Ovary (tissue), 9 donors: Measurements from ENCODE around the gene TBXA2R. TPM values are rescaled to one million over a fixed set of nuclear protein-coding genes. Genes with fewer than 3 reads are reported as not detected.
"Not testable (repeated sequence)": the region's sequence is repeated elsewhere in the genome, so short reads cannot be mapped to it uniquely, and the experiment has no call there.

ENCODE experiments used
- DNase-seq, 5 donors: peaks; one replicate each; pipeline ENCODE4 v3.0.0-alpha.2; 2019 to 2020
- H3K27ac ChIP-seq, 2 donors: fragments of 200-600 bp; one replicate each; pipeline versions ENCODE4 v1.5.1 to v1.8.0; 2019 to 2022
- H3K27me3 ChIP-seq: fragments of 200-600 bp; one replicate; pipeline ENCODE4 v1.8.0; 2022
- H3K36me3 ChIP-seq: fragments of 200-600 bp; sonication (generic); one replicate; pipeline ENCODE4 v1.5.1; 2019
- H3K4me1 ChIP-seq: one replicate; pipeline ENCODE4 v1.8.1; 2013; ENCODE audit warnings: mild to moderate bottlenecking, moderate library complexity; ENCODE audit not compliant: insufficient read depth
- H3K4me3 ChIP-seq: fragments of 200-600 bp; sonication (generic); one replicate; pipeline ENCODE4 v1.5.1; 2017
- H3K9me3 ChIP-seq, 2 donors: fragments of 200-600 bp in 1 of 2; sonication (generic) in 1 of 2; one replicate each; pipeline versions ENCODE4 v1.5.1 to v1.8.1; 2013 to 2019; ENCODE audit warnings: mild to moderate bottlenecking in 1 of 2, moderate library complexity in 1 of 2
- CTCF ChIP-seq, 3 donors: fragments of 450-650 bp in 2 of 3; fragments of 200-600 bp in 1 of 3; IDR thresholded peaks; one replicate each; pipeline versions ENCODE4 v1.5.1 to v1.8.0; 2016 to 2022; ENCODE audit warnings: antibody characterized with exemption in 3 of 3, mild to moderate bottlenecking in 1 of 3
- EP300 ChIP-seq: sonication (generic); formaldehyde crosslinking; IDR thresholded peaks from one replicate; pipeline ENCODE4 v1.6.1; 2017; ENCODE audit warnings: antibody characterized with exemption
- POLR2A ChIP-seq: fragments of 450-650 bp; IDR thresholded peaks from one replicate; pipeline ENCODE4 v1.6.1; 2017; ENCODE audit warnings: antibody characterized with exemption, mild to moderate bottlenecking, moderate library complexity
- WGBS, 3 donors: extraction: QIAGEN DNeasy Blood & Tissue Kit in 1 of 3; methylation state at CpG; one replicate each; pipeline versions ENCODE4 v1.1.5 to v1.1.7; 2013 to 2017; 5-methylcytosine and 5-hydroxymethylcytosine counted together
- intact Hi-C, 4 donors: fragments of 100-400 bp; cut with DNase I; formaldehyde crosslinking; loops; one replicate each; pipeline versions ENCODE4 v1.11.0 to v1.15.1; 2022 to 2023
- polyA plus RNA-seq, 2 donors: library from polyadenylated mRNA; stranded (reverse); fragments of 200-250 nt in 1 of 2; fragments of 350-450 nt in 1 of 2; fragmentation: Illumina TruSeq in 1 of 2; extraction: RNeasy Lipid Tissue Mini Kit (QIAGEN cat#74804) in 1 of 2; gene quantifications; one replicate each; pipeline ENCODE4 v1.2.3, GENCODE V29; 2013 to 2014
- total RNA-seq, 7 donors: library from RNA; depleted of rRNA in 2 of 7; stranded (reverse); fragments of >200 nt in 2 of 7; fragmentation: NEBNext Ultra II Directional in 3 of 7; extraction: Animal tissue kit (Norgen Biotek cat#: 25700) in 3 of 7; gene quantifications; one replicate each; pipeline versions ENCODE4 v1.1.0 to v1.2.4, GENCODE V29; 2016 to 2023
- donor health status: DM: no; HTN: no; CAD: no; lungs with moderate emphysema.
- donor health status: DM: no; HTN: no; CAD: no.
- donor health status: Bipolar disorder and iron deficiency.
- donor health status: DM: yes; HTN: yes; CAD: no.
- donor health status: DM: no; HTN: no; CAD: no.
- donor health status: DM: yes; HTN: yes; CAD: no.

Gene TBXA2R
- total and polyA plus RNA-seq, 9 donors, result 1.1 to 3.7 (median 1.5) TPM

- H3K27me3 ChIP-seq, result no peaks in the 10 kb centered on the region
- intact Hi-C loops, result no loop called here
- DNase-seq, result no peak
- H3K27ac ChIP-seq, result no peak within 1 kb of the TSS
- H3K9me3 ChIP-seq, result no peaks in the 10 kb centered on the region
- no peaks in the 10 kb centered on the region for H3K4me1 ChIP-seq
- no peak within 1 kb of the TSS for H3K4me3 ChIP-seq
- WGBS, 3 donors, result 3 to 9% (median 8%) methylated on average over 24 to 84 of the region's 84 CpGs
- H3K36me3 ChIP-seq, result no peaks in the 10 kb centered on the region
- no peak for TF ChIP-seq EP300
- TF ChIP-seq CTCF (IDR thresholded peaks at IDR 0.05), result no peak
- no peak for TF ChIP-seq POLR2A
Observed at GRCh38 chr19:3585301-3586126, 21.2 kb downstream of the TBXA2R start, which contains the start of gene GIPC3. Gene GIPC3, plus strand, starts transcription at chr19:3585478. Its CDS starts 120 bp downstream, at chr19:3585598.

GRCh38 chr19:3584036-3584802 lies 22.5 kb downstream of the TBXA2R start:
- DNase-seq, H3K9me3 ChIP-seq, H3K27me3 ChIP-seq, intact Hi-C loops, H3K36me3 ChIP-seq, H3K27ac ChIP-seq, H3K4me1 ChIP-seq, H3K4me3 ChIP-seq: not testable (repeated sequence)
- 83 to 86% (median 83%) methylated on average over 15 of the region's 15 CpGs for WGBS, 3 donors

GRCh38 chr19:3581792-3582191 lies 24.9 kb downstream of the TBXA2R start:
- H3K4me1 ChIP-seq, H3K27ac ChIP-seq, H3K9me3 ChIP-seq, H3K36me3 ChIP-seq, DNase-seq, H3K27me3 ChIP-seq, H3K4me3 ChIP-seq, intact Hi-C loops: not testable (repeated sequence)
- WGBS, 3 donors, result 88 to 90% (median 90%) methylated on average over 4 of the region's 4 CpGs

GRCh38 chr19:3580156-3580934 lies 26.3 kb downstream of the TBXA2R start:
- WGBS, 3 donors, result 35 to 39% (median 38%) methylated on average over 11 of the region's 11 CpGs
- TF ChIP-seq POLR2A (no peak), CTCF (IDR thresholded peaks at IDR 0.05) (no peak), EP300 (no peak)
- Histone ChIP-seq H3K27me3 (no peaks in the 10 kb centered on the region), H3K9me3 (no peaks in the 10 kb centered on the region), H3K36me3 (no peaks in the 10 kb centered on the region), H3K4me3 (no peak overlapping the region), H3K27ac (no peak overlapping the region), H3K4me1 (peaks cover 5% of the 10 kb centered on the region)
- intact Hi-C loops, result no loop called here
- no peak for DNase-seq

- H3K36me3 ChIP-seq, result no peaks in the 10 kb centered on the region
- peaks cover 10% of the 10 kb centered on the region for H3K4me1 ChIP-seq
- no peaks in the 10 kb centered on the region for H3K9me3 ChIP-seq
- WGBS, 3 donors, result 74 to 81% (median 76%) methylated on average over 17 of the region's 17 CpGs
- intact Hi-C loops, result no loop called here
- no peak overlapping the region for H3K27ac ChIP-seq
- H3K27me3 ChIP-seq, result no peaks in the 10 kb centered on the region
- TF ChIP-seq CTCF (IDR thresholded peaks at IDR 0.05) (no peak), POLR2A (no peak)
- DNase-seq, result no peak
- no peak overlapping the region for H3K4me3 ChIP-seq
Observed at GRCh38 chr19:3578390-3578789, 28.3 kb downstream of the TBXA2R start.
